HS-27A (cell line): ENCODE data around the gene FOXL3.
"Not testable (repeated sequence)": the region's sequence is repeated elsewhere in the genome, so short reads cannot be mapped to it uniquely, and the experiment has no call there.

Experiments used
- DNase-seq: peaks from one replicate; pipeline ENCODE4 v3.0.0-alpha.2; 2012; ENCODE audit warnings: low read depth, missing footprints

Gene FOXL3

GRCh38 chr7:289209-289755 is 688 bp upstream of the FOXL3 start:
- DNase-seq = no peak

GRCh38 chr7:290554-291372 is 793 bp downstream of the FOXL3 start:
- DNase-seq = no peak

DNA sequence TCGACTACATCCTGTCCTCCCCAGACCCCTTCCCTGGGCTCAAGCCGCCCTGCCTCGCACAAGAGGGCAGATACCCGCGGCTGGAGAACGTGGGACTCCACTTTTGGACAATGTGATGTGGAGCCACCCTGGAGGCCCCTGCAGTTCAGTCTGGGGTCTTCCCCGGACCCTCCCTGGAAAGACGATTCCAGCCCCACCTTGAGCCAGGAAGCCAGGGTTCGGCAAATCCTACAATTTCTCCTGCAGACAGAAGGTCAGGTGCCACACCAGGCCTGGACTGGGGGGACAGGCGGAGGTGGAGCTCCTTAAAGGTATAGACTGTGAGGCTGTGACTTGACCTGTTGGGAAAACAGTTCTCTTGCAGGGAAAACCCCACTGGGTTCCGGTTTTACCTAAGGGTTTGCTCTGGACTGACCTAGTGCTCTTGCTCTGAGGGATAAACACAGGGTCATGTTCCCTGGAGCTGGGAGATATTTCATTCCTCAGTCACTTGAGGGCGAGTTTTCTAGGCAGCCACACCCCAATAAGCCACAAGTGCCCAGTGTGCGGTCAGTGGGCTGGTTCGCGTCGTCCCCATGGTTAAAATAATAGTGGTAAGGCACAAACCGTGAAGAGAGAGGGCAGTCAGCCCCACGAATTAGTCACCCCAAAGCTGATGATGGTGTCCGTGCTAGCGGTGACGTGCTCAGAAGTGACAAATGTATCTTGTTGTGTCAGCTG is 1.6 kb downstream of the FOXL3 start:
- DNase-seq = no peak

DNA sequence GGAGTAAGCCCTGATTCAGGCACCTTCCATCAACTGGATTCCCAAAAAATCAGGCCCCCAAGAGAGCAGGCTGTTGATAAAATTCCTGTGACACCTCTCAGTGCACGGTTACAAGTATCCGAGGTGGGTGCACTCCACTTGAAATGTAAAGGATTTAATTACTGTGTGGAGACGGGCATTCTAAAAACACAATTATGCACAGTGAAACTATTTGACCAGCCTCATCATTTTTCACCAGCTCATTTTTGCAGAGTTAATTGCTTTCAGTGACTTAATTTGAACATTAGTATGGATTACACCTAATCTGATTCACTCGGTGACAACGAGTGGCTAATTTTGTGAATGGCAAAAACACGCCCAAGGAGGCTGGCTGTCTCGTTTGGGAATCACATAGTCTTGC is 2.3 kb downstream of the FOXL3 start:
- DNase-seq = no peak

- DNase-seq = no peak
Measured at GRCh38 chr7:292826-293225, 2.9 kb downstream of the FOXL3 start.

DNA sequence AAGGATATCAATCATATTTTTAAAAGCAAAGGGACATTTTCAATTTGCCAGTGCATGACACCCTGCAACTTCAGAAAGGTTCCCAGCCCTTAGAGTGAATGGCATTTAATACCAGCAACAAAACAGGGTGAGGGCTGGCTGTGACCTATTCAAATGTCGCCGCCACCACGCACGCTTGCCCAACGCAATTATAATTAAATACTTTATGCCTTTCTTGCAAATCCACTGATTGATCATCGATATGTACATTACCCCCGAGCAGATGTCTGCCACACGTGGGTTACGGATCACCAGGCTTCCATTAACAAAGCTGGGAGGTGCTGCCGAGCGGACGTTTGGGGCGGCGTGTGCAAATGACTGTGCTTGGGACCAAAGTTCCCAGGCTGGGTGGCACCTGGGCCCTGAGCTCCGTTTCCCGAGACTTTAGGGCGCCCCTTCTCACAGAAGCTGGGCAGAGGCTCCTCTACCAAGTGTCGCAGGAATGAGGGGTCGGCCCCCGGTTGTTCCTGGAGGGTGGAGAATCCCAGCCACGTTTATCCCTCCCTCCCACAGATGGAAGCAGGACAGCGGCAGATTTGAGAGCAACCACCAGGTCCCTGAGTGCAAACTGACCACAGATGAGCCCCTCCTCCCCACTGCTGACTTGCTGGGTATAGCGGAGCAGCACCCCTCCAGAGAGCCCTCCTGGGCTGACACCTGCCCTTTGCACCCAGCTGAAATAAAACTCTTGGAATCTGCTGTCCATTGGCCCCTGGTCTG is 3.9 kb downstream of the FOXL3 start:
- DNase-seq = no peak

DNA sequence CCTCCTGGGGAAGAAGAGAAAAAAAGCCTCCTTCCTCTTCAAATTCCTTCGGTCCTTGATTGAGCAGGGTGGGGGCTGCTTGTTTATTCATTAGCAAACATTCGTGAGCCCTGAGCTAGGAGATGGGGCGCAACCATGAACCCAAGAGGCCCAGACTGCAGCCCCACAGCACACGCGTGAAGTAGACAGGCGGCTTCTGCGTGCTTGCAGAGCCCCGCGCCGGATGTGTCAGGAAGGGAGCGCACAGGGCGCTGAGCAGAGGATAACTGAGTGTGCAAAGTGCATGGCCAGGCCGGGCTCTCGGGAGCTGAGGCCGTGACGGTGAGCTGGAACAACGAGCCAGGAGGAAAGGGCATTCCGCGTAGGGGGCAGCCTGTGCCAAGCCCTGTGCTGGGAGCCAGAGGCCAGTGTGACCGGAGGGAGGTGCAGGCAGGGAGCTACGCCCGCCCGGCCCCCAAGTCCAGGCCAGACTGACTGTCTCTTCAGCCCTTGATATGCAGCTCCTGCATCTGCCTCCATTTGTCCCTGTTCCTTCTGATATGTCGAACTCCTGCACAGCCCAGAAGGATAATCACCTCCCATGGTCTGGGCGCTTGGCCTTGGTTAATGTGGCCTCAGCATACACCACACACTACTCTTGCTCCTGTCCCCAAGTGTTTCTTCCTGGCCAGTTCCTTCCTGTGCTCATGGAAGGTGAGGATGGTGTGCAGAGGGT is 4.6 kb downstream of the FOXL3 start:
- DNase-seq = no peak

DNA sequence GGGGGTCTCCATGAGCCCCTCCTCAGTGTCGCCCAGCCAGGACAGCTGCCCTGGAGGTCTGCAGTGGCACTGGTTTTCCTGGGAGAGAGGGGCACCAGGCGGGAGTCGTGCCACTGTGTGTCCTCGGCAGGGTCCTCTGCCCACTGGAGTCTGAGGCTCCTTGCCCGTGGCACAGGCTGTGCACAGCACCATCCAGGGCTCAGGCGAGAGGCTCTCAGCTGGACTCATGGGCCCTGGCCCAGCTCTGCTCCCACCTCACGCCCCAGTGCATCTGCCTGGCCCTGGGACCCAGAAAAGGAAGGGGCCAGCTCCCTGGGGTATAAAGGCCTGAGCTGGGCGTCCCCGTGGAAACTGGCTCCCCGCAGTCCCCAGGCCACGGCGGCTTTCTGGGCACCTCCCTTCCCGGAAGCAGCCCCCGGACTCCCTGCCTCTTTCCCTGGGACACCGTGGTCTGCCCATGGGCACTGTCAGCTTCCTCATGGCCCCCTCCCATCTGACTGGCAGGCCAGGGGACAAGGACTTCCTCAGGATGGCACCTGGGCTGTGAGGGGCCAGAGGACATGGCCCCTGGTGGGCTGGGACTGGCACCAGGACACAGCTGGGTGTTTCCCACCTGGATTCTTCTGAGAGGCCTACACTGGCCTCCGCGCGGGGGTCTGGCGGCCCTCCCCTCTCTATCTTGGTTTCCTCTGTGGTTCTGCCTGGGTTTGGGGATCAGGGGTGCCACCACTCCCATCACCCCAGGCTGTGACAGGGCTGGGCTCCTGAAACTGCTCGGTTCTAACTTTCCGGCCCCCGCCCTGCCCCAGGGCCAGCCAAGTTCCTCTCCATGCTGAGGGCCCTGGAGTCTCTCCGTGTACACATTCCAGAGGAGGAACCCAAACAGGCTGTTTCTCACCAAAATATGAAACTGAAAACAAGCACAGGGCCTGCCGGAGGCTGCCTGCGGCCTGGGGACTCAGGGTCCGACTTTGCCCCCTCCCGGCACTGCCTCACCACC is 5.5 kb downstream of the FOXL3 start:
- DNase-seq = no peak

DNA sequence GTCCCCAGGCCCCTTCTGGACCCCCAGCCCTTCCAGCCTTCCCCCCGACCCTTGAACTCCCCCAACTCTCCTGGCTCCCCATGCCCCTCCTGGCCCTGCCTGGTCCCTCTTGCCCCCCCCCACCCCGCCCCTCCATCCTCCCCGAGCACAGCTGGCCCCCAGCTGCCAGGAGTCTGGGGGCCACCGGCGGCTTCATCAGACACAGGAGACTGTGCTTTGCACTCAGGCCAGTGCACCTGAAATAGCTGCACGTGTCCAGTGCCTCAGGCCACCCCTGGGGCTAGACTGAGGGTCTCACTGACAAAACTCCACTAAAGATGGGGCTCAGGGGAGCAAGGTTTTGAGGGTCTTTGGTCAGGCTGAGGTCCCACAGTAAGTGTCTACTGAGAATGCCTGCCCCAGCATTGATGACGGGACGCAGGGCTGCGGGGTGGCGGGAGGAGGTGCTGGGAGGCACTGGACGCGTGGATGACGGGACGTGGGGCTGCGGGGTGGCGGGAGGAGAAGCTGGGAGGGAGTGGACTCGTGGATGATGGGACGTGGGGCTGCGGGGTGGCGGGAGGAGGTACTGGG is 6.5 kb downstream of the FOXL3 start:
- no peak for DNase-seq

- not testable (repeated sequence) for DNase-seq
Measured at GRCh38 chr7:297141-297540, 7.2 kb downstream of the FOXL3 start.

DNA sequence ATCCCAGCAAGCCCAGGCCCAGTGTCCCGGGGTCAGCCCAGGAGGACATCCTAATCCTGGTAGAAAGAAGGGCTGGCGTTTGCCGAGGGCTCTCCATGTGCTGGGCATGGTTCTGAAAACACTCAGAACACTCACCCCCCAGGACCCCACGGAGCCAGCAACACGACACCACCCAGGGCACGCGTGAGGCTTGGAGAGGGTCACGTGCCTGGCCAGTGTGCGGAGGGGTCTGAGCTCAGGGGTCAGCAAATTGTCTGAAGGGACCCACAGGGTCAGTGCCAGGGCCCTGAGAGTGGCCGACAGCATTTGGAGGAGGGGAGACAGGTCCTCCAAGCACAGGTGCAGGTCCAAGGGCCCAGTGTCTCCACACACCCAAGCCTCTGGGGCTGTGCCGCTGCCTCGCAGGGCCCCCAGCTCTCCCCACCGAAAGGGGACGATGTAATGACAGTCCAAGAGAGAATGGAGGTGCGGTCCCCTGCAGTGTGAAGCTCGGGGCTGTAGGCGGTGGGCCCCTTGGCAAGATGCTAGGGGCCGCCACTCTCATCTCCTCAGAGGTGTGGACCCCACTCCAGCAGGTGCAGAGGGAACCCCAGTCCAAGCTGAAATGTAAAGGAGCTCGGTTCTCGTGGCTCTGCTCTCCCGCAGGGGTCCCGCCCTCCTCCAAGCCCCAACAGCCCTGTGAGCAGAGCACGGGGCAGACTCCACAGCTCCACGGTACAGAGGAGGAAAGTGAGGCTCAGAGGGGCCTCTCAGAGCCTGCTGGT is 7.8 kb downstream of the FOXL3 start:
- no peak for DNase-seq

GRCh38 chr7:298375-298702 is 8.4 kb downstream of the FOXL3 start:
- DNase-seq = no peak

GRCh38 chr7:298743-299142 is 8.8 kb downstream of the FOXL3 start:
- no peak for DNase-seq

GRCh38 chr7:299169-299568 is 9.2 kb downstream of the FOXL3 start:
- no peak for DNase-seq

- DNase-seq = no peak
Measured at GRCh38 chr7:299628-300027, 9.7 kb downstream of the FOXL3 start.

GRCh38 chr7:300048-300447 is 10.1 kb downstream of the FOXL3 start:
- DNase-seq = no peak

- DNase-seq = no peak
Measured at GRCh38 chr7:300546-301290, 10.7 kb downstream of the FOXL3 start.

DNA sequence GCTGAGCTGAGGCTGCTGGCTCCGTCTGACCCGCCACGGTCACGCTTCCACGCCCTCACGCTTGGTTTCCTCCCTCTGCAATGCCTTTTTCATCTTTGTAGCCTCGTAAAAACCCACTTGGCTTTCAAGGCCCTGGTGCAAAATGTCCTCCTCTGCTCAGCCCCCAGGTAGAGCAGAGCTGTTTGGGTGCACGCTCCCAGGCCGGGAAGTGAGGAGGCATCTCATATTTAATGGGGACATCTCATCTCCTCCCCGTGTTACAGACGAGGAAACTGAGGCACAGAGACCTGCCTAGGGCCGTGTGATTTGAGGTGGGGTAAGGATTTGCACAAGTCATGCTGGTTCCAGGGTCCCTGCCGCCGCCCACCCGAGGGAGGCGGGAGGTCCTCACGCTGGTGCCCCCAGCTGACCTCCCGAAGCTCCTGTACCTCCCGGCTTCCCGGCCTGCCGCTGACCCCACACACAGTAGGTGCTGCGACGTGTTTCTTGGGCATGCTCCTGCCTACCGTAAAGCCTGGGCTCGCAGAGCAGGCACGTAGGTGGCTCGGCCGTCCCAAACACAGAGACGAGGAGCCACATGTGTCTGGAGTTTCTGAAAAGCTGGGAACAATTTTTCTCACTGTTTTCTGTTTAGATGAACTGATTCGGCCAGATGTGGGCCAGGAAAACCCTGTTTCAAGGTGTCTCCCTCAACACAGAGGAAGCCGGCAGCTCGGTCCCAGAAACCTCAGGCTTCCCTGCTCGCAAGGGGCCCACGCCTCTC is 11.5 kb downstream of the FOXL3 start:
- no peak for DNase-seq
